Caki2 (cell line): ENCODE results near the gene TULP1. TPM values are rescaled to one million over a fixed set of nuclear protein-coding genes. Genes with fewer than 3 reads are reported as not detected.
"Not testable (repeated sequence)": the region's sequence is repeated elsewhere in the genome, so short reads cannot be mapped to it uniquely, and the experiment has no call there.

Source experiments
- DNase-seq: peaks from one replicate; pipeline ENCODE4 v3.0.0-alpha.2; 2015; ENCODE audit warnings: low read depth
- in situ Hi-C: cut with HindIII; loops from 2 replicates; pipeline ENCODE4 v1.10.0; 2016; ENCODE audit warnings: low sequenced_read_pairs, low pct_unique_long_range_greater_than_20kb, mixed read lengths
- total RNA-seq: library from RNA; depleted of rRNA; stranded (reverse); fragments of >200 nt; shearing (Covaris generic); gene quantifications from 2 replicates; pipeline ENCODE4 v1.2.3, GENCODE V29; 2014; ENCODE audit warnings: low replicate concordance; rRNA removed

The TULP1 gene
- total RNA-seq: not detected in 2 replicates

DNA sequence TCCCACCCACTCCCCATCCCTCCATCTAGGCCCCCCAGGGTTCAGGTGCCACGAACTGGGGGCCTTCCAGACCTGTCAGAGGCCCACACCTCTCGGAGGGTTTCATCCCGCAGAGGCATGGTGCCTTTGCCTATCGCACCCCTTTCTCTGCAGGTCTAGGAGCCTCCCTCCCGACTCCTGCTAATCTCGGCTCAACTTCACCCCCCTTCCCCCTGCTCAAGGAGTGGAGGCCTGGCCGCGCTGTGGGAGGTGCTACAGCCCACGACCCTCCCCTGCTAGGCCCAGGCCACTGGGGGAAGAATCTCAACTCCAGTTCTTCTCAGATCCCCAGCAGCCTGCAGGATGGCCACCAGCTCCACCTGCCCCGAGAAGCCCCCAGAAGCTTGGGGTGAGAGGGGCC lies at the start of gene TULP1:
TULP1 (minus strand) TSS at position 157 of the 400 bp plus-strand sequence; CDS start at position 119, 38 bp downstream.
- DNase-seq: no peak
- in situ Hi-C loops: no loop called here

GRCh38 chr6:35562060-35562459 lies 49.4 kb upstream of the TULP1 start:
- no peak for DNase-seq
- in situ Hi-C loops: no loop called here

GRCh38 chr6:35561113-35561512 lies 48.4 kb upstream of the TULP1 start:
- DNase-seq: no peak
- in situ Hi-C loops: no loop called here

DNA sequence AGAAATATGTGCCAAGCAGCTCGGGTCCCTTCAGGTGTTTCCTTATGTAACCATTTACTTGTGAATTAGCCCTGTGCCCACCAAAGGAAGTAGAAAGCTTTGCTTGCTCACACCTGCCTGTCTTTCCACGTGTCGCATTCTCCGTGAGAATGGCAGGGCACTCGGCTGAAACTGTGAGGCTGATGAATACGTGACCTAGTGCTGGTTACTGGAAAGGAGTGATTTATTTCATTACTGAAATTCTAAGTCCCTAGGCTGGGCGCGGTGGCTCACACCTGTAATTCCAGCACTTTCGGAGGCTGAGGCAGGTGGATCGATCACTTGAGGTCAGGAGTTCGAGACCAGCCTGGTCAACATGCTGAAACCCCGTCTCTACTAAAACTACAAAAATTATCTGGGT lies 45.9 kb upstream of the TULP1 start:
- in situ Hi-C loops: no loop called here
- DNase-seq: no peak

- DNase-seq: no peak
- in situ Hi-C loops: no loop called here
These were observed 44.5 kb upstream of the TULP1 start for GRCh38 chr6:35557239-35557638.

DNA sequence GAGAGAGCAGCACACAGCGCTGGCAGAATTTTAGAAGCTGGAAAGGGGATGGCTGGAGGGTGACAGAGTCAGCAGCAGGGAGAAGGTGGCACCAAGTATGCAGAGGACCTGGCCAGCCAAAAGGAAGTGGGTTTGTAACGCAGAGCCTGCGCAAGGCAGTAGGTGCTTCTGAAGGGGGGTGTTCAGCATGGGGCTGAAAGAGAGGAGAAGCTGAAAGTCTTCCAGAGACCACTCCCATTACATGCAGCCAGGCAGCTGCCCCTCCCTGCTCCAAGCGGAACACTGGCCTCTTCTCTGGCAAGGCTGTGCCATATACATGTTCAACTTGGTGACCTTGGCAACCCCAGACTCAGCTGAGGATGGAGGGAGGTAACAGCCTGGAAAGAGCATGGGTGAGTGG lies 42.1 kb upstream of the TULP1 start:
- in situ Hi-C loops: no loop called here
- DNase-seq: no peak

DNA sequence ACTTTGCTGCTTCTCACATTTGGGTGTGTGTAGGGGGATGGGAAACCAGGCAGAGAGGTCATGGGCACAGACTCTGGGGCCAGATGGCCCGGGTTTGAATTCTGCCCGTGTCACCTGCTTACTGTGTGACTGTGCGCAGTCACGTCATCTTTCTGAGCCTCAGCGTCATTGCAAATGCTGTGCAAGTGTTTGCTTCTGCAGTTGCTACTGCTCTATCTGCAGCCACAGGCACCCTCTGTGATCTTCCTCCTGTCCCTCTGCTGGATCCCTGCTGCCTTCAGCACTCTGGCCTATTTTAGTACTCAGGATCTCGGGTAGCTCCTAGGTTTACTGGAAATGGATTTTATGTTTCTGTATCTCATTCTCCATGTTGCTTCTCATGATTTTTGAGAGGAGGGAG lies 40.6 kb upstream of the TULP1 start:
- DNase-seq: no peak
- in situ Hi-C loops: no loop called here

GRCh38 chr6:35552285-35552917 lies 39.7 kb upstream of the TULP1 start:
- in situ Hi-C loops: no loop called here
- DNase-seq: no peak

- in situ Hi-C loops: no loop called here
- no peak for DNase-seq
These were observed 37.7 kb upstream of the TULP1 start for GRCh38 chr6:35550437-35550836.

DNA sequence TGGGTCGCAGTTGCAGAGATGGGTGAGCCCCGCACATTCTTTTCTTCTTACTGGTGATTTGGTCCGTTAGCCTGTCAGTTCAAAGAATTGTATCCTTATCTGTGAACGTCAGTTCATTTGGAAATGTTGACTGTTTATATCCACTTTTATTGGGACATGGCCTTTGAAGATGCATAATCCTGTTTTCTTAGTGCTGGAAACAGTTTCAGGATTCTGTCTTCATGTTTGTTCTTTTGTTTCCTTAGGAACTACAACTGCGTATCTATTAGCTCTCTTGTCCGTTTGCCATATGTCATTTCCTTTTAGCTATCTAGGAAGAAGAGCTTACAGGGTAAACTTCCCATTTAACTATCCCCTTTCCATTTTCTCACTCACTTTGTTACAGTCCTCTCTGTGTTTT lies 35.0 kb upstream of the TULP1 start:
- DNase-seq: no peak
- in situ Hi-C loops: no loop called here

GRCh38 chr6:35544769-35545361 lies 32.2 kb upstream of the TULP1 start:
- DNase-seq: no peak
- in situ Hi-C loops: no loop called here

- no peak for DNase-seq
- in situ Hi-C loops: no loop called here
These were observed 30.9 kb upstream of the TULP1 start for GRCh38 chr6:35543459-35544193.

GRCh38 chr6:35541836-35542235 lies 29.1 kb upstream of the TULP1 start:
- in situ Hi-C loops: no loop called here
- no peak for DNase-seq

GRCh38 chr6:35539223-35539622 lies 26.5 kb upstream of the TULP1 start:
- DNase-seq: no peak
- in situ Hi-C loops: no loop called here

GRCh38 chr6:35535847-35536246 lies 23.2 kb upstream of the TULP1 start:
- in situ Hi-C loops, DNase-seq: not testable (repeated sequence)

GRCh38 chr6:35534407-35535170 lies 21.9 kb upstream of the TULP1 start:
- in situ Hi-C loops: no loop called here
- no peak for DNase-seq

DNA sequence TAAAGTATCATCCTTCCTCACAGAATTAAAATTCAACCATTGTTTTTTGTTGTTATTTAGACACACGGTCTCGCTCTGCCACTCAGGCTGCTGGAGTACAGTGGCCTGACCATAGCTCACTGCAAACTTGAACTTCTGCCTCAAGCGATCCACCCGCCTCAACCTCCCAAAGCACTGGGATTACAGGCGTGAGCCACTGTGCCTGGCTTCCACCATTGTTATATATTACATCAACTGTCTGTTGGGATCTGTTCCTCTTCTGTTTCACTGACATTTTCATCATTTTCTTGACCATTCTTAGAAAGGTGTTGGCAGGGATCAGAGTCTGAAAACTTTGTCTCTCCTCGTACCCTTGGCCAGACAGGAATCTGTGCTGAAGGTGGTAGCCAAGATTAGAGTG lies 21.3 kb upstream of the TULP1 start:
- no peak for DNase-seq
- in situ Hi-C loops: no loop called here

- in situ Hi-C loops: no loop called here
- no peak for DNase-seq
These were observed 19.4 kb upstream of the TULP1 start for GRCh38 chr6:35532126-35532525.
